ENCODE measurements around the gene CTNNA3.

GRCh38 chr10:66931949-66932343 lies 764.0 kb downstream of the CTNNA3 start:
- TF ChIP-seq CTCF (conservative IDR thresholded peaks at IDR 0.05; ENCODE audit: low read length) (no peak), EZH2phosphoT487 (IDR thresholded peaks at IDR 0.05; ENCODE audit: borderline replicate concordance) (no peak)
